HG02885 (cell line): ENCODE measurements around the gene ABHD1.
A peak's percentile ranks its signal among the peaks of the same experiment; 100 is the strongest.
"Not testable (repeated sequence)": the region's sequence is repeated elsewhere in the genome, so short reads cannot be mapped to it uniquely, and the experiment has no call there.

Experiments used
- ATAC-seq: cut with Tn5 transposase; IDR thresholded peaks from one replicate; pipeline ENCODE4 v1.9.1; 2021; ENCODE audit warnings: mild to moderate bottlenecking; ENCODE audit not compliant: unreplicated experiment, poor library complexity

Gene ABHD1

GRCh38 chr2:27123302-27124150 is at the start of gene ABHD1:
ABHD1 (plus strand) TSS chr2:27123815; CDS start chr2:27123949, 134 bp downstream.
- ATAC-seq, result peak; percentile 73

GRCh38 chr2:27074738-27075565 is 48.7 kb upstream of the ABHD1 start:
- ATAC-seq, result no peak

- ATAC-seq, result not testable (repeated sequence)
Observed at GRCh38 chr2:27075566-27075871, 48.1 kb upstream of the ABHD1 start.

- no peak for ATAC-seq
Observed at GRCh38 chr2:27076323-27076722, 47.3 kb upstream of the ABHD1 start.

GRCh38 chr2:27077231-27077630 is 46.4 kb upstream of the ABHD1 start:
- no peak for ATAC-seq

GRCh38 chr2:27078267-27079194 is 45.1 kb upstream of the ABHD1 start, which contains the start of gene EMILIN1:
EMILIN1 (plus strand) TSS chr2:27078615; CDS start chr2:27079066, 451 bp downstream.
- ATAC-seq, result no peak

GRCh38 chr2:27079233-27080139 is 44.1 kb upstream of the ABHD1 start:
- no peak for ATAC-seq

- ATAC-seq, result no peak
Observed at GRCh38 chr2:27080140-27080469, 43.5 kb upstream of the ABHD1 start.

- ATAC-seq, result no peak
Observed at GRCh38 chr2:27080603-27080936, 43.0 kb upstream of the ABHD1 start.

- ATAC-seq, result no peak
Observed at GRCh38 chr2:27081984-27082772, 41.4 kb upstream of the ABHD1 start.

GRCh38 chr2:27082773-27083409 is 40.7 kb upstream of the ABHD1 start:
- no peak for ATAC-seq

- ATAC-seq, result no peak
Observed at GRCh38 chr2:27083410-27084296, 40.0 kb upstream of the ABHD1 start.

GRCh38 chr2:27084297-27085061 is 39.1 kb upstream of the ABHD1 start:
- ATAC-seq, result no peak

- no peak for ATAC-seq
Observed at GRCh38 chr2:27085062-27085672, 38.4 kb upstream of the ABHD1 start.

GRCh38 chr2:27085673-27086089 is 37.9 kb upstream of the ABHD1 start:
- no peak for ATAC-seq

- ATAC-seq, result peak; percentile 85
Observed at GRCh38 chr2:27086090-27086723, 37.4 kb upstream of the ABHD1 start.
